ENCODE results near the gene SMARCB1.

SMARCB1 gene

GRCh38 chr22:23779731-23780130 lies 7.0 kb upstream of the SMARCB1 start:
- no peak overlapping the region for H3K4me3 ChIP-seq (ENCODE audit: low read depth, low read length)

DNA sequence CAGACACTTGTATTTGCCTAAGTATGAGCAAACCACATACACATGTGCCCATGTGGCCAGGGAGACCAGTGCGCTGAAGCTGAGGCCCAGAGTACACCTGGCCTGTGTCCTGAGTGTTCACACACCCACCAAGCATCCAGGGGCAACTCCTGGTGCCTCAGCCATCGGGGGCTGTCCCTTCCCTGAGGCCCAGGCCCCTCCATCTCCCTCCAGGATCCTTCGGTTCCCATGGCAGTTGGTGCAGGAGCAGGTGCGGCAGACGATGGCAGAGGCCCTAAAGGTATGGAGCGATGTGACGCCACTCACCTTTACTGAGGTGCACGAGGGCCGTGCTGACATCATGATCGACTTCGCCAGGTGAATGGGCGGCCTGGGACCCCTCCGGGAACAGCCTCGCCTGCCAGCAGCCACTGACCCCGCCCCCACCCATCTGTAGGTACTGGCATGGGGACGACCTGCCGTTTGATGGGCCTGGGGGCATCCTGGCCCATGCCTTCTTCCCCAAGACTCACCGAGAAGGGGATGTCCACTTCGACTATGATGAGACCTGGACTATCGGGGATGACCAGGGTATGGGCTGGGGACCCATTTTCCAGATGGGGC lies 6.5 kb upstream of the SMARCB1 start:
- no peak overlapping the region for H3K4me3 ChIP-seq (ENCODE audit: low read depth, low read length)

GRCh38 chr22:23781065-23781464 lies 5.7 kb upstream of the SMARCB1 start:
- no peak overlapping the region for H3K4me3 ChIP-seq (ENCODE audit: low read depth, low read length)

DNA sequence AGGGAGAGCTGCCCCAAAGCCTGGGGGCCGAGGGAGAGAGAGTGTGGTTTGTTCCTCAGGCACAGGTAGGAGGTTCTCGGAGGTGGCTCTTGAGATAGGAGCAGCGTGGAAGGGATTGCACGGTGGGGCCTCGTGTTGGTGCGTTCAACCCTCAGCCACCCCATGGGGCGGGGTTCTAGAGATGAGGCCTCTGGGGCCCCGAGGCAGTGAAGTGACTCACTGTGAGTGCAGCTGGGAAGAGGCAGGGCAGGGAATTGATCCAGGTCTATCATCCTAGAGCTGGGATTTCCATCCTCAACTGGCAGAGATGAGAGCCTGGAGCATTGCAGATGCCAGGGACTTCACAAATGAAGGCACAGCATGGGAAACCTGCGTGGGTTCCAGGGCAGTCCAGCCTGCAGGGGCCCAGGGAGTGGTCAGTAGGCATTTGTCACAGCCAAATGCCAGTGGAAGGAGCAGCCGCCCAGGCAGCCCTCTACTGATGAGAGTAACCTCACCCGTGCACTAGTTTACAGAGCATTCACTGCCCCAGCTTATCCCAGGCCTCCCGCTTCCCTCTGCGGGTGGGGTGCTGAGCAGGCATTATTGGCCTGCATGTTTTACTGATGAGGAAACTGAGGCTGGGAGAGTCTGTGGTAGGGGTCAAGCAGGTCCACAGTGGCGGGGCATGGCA lies 5.1 kb upstream of the SMARCB1 start:
- H3K4me3 ChIP-seq (ENCODE audit: low read depth, low read length) = no peak overlapping the region

DNA sequence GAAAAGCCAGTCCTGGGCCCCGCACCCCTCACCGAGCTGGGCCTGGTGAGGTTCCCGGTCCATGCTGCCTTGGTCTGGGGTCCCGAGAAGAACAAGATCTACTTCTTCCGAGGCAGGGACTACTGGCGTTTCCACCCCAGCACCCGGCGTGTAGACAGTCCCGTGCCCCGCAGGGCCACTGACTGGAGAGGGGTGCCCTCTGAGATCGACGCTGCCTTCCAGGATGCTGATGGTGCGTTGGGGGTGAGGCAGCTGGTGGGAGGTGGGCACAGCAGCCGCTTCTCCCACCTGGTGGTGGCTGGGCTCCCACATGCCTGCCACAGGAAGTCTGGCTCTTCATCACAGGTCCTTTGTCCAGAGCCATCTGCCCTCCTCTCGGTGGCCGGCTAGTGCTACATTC lies 4.5 kb upstream of the SMARCB1 start:
- no peak overlapping the region for H3K4me3 ChIP-seq (ENCODE audit: low read depth, low read length)

DNA sequence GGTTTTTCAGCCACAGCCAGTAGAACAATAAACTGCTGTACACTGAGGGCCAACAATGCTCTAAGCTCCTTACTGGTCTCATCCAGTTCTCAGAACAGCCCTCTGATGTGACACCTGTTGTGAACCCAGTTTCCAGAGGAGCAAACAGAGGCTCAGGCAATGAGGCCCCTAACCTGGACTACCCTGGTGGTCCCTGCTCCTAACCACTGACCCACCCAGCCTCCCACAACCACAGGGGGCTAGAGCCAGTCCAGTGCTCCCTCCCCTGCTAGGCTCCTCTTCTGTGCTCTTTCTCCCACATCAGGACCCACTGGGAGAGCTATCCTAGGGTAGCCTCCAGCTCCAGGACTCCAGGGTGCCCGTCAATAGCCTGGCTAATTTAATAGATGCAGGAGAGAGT lies 4.1 kb upstream of the SMARCB1 start:
- H3K4me3 ChIP-seq (ENCODE audit: low read depth, low read length) = no peak overlapping the region

DNA sequence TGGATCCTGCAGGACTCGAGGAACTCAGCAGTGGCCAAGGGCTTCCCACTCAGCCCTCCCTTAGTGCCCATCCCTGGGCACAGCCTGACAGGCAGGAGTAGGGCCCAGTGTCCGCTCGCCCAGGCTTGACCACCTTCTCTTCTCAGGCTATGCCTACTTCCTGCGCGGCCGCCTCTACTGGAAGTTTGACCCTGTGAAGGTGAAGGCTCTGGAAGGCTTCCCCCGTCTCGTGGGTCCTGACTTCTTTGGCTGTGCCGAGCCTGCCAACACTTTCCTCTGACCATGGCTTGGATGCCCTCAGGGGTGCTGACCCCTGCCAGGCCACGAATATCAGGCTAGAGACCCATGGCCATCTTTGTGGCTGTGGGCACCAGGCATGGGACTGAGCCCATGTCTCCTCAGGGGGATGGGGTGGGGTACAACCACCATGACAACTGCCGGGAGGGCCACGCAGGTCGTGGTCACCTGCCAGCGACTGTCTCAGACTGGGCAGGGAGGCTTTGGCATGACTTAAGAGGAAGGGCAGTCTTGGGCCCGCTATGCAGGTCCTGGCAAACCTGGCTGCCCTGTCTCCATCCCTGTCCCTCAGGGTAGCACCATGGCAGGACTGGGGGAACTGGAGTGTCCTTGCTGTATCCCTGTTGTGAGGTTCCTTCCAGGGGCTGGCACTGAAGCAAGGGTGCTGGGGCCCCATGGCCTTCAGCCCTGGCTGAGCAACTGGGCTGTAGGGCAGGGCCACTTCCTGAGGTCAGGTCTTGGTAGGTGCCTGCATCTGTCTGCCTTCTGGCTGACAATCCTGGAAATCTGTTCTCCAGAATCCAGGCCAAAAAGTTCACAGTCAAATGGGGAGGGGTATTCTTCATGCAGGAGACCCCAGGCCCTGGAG lies 3.3 kb upstream of the SMARCB1 start:
- H3K4me3 ChIP-seq (ENCODE audit: low read depth, low read length) = no peak overlapping the region

DNA sequence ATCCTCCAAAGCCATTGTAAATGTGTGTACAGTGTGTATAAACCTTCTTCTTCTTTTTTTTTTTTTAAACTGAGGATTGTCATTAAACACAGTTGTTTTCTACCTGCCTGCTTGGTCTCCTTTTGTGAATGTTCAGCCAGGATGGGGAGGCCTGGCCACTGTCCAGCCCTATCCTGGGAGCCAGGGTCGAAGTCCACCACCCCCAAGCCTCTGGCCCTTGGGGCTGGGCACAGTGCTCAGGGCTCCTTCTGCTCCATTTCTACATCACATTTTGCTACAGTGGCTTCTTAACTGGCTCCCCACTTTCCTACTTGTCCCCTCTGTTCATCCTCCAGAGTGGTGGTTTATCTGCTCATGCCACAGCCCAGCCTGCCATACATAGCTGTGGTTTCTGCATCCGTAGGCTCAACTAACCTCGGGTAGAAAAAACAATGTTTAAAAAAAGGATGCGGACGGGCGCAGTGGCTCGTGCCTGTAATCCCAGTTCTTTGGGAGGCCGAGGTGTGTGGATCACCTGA lies 2.5 kb upstream of the SMARCB1 start:
- no peak overlapping the region for H3K4me3 ChIP-seq (ENCODE audit: low read depth, low read length)

DNA sequence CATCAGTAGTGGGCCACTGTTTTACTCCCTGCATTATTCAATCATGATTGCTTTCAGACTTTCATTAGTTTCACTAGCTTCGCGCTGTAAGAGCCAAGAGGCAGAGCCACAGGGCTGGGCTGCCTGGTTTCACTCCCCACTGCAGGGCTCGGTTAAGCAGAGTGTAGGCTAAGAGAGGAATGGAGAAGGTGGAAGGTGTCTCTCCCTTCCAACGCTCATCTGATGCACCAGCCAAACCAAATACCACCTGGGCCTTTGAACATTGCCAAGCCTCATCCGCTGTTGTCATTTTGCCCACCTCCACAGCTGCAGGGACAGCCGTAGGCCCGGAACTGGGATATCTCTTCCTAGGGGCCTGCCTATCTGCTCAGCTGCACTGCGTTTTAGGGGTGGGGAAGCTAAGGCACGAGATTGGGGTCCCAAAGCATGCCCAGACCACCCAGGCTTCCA lies 480 bp upstream of the SMARCB1 start:
- peak overlapping the region; percentile 76 for H3K4me3 ChIP-seq (ENCODE audit: low read depth, low read length)

GRCh38 chr22:23787600-23787896 lies 782 bp downstream of the SMARCB1 start:
- H3K4me3 ChIP-seq (ENCODE audit: low read depth, low read length) = peak overlapping the region; percentile 76

GRCh38 chr22:23787910-23788309 lies 1.1 kb downstream of the SMARCB1 start:
- H3K4me3 ChIP-seq (ENCODE audit: low read depth, low read length) = peak overlapping the region; percentile 76

DNA sequence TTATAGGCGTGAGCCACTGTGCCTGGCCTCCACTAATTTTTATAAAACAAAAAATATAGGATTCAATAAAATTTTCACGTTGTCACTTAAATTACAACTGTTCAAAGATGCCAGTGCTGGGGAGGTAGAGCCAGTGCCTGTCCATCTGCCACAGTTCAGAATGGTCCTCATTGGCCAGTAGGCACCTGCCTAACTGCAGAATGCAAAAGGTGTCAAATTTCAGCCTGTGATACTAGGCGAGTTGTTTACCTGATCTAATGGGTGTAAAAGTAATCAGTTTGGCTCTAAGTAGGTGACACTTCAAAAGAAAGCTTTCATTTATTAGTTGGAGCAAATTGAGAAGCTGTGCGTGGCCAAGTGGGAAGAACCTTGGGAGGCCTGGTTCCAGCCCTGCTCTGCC lies 2.4 kb downstream of the SMARCB1 start:
- no peak overlapping the region for H3K4me3 ChIP-seq (ENCODE audit: low read depth, low read length)

- H3K4me3 ChIP-seq (ENCODE audit: low read depth, low read length) = no peak overlapping the region
These were observed 2.9 kb downstream of the SMARCB1 start for GRCh38 chr22:23789638-23790037.

- H3K4me3 ChIP-seq (ENCODE audit: low read depth, low read length) = no peak overlapping the region
These were observed 4.3 kb downstream of the SMARCB1 start for GRCh38 chr22:23790819-23791737.

DNA sequence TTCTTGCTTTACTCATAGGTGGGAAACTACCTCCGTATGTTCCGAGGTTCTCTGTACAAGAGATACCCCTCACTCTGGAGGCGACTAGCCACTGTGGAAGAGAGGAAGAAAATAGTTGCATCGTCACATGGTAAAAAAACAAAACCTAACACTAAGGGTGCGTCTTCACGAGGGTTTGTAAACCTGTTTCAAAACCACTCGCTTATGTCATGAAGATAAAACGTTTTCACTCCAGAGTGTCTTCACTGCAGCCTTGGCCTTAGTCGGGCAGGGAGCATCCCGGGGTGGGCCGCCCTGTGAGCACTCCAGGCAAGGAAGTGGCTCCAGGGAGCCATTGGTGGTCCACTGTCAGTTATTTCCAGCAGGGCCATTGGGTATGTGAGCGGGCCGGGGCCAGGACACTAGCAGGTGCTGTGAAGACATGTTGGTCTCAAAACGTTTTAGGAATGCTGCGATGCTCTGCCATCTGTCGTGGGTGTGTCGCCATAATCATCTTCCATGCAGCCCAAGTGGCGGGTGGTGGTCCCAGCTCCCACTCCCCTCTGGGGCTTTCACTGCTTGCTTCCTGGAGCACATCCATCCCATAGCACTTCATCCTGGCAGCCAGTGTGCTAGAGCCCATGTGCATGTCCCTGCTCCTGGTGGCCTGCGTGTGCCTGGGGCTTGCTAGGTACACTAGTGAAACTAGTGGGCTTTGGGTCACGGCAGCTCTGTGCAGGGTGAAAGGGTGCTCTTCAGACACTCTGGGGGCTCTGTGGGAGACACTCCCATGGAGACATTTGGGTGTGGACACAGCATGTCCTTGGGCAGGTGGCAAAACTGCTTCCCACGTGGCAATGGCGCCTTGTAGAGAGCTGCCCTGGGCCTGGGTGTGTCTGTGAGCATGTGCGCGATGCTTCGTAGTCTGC lies 5.2 kb downstream of the SMARCB1 start:
- no peak overlapping the region for H3K4me3 ChIP-seq (ENCODE audit: low read depth, low read length)

DNA sequence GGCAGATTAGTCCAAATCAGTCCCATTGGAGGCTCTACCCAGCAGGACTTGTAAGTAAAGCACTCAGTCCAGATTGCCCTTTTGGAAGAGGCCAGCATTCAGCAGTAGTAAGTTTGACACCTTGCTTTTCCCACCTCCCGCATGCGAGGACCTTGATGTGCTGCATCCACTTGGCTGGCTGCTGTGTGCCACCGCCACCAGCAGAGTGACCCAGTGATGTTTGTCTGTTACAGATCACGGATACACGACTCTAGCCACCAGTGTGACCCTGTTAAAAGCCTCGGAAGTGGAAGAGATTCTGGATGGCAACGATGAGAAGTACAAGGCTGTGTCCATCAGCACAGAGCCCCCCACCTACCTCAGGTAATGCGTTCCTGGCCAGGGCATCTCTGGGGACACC lies 6.6 kb downstream of the SMARCB1 start:
- H3K4me3 ChIP-seq (ENCODE audit: low read depth, low read length) = no peak overlapping the region

GRCh38 chr22:23796461-23796860 lies 9.7 kb downstream of the SMARCB1 start:
- H3K4me3 ChIP-seq (ENCODE audit: low read depth, low read length) = no peak overlapping the region

DNA sequence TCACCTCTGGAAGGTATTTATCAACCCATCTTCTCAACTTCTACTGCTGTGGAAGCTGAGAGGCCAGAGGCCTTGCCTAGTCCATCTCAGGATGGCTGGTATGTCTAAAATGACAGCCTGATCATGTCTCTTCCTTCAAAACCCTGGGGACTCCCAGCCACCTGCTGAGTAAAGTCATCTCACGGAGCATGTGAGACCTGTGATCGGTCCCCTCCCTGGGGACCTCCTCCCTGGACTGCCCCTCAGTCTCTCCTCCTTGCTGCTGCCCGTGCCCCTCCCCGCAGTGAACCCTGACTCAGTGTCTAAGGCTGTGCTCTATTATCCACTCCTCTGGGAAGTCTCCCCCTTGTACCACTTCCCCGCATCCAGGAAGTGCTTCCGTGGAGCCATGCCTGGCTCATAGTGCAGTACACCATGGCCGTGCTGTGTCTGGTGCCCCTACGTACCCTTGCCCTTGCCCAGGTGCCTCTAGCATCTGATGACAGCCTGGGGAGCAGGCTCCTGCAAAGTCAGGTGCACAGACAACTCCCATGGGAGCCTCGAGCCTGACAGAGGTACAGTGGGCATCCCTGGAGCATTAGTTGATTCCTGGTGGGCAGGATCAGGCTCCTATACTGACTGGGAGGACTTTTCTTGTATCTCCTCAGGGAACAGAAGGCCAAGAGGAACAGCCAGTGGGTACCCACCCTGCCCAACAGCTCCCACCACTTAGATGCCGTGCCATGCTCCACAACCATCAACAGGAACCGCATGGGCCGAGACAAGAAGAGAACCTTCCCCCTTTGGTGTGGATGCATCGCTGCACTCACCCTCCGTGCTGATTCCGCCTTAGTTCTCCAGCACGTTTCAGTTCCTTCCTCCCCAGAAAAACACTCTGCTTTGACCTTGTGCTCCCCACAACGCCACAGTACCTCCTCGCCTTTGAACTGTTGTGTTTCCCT lies 13.8 kb downstream of the SMARCB1 start:
- H3K4me3 ChIP-seq (ENCODE audit: low read depth, low read length) = no peak overlapping the region

Measured in iPS-11a (cell line).